NT2/D1 (cell line): ENCODE measurements around the gene ITGB2.

Experiments
- SUZ12 ChIP-seq: IDR thresholded peaks from 2 replicates; pipeline ENCODE4 v1.6.1; 2011; ENCODE audit not compliant: insufficient read length, insufficient read depth; ENCODE audit errors: extremely low read depth
- YY1 ChIP-seq: IDR thresholded peaks from 2 replicates; pipeline ENCODE4 v1.6.1; 2011; ENCODE audit not compliant: insufficient read length, insufficient read depth

- TF ChIP-seq YY1 (no peak), SUZ12 (no peak)
Observed at GRCh38 chr21:44844256-44844655, 76.4 kb downstream of the ITGB2 start.
